CD8-positive, alpha-beta memory T cell (primary cell): Measurements from ENCODE around the gene BLTP2. TPM values are rescaled to one million over a fixed set of nuclear protein-coding genes. Genes with fewer than 3 reads are reported as not detected.

Source experiments
- CTCF ChIA-PET: fragments of 350-600 bp; sonication (Branson Sonifier 250); formaldehyde crosslinking; loops from one replicate; lab custom pipeline; 2021; ENCODE audit warnings: antibody characterized with exemption; lab: Charles Lee
- POLR2A ChIA-PET: fragments of 350-600 bp; sonication (Branson Sonifier 250); formaldehyde crosslinking; loops from one replicate; lab custom pipeline; 2021; ENCODE audit warnings: antibody characterized with exemption; lab: Charles Lee
- DNase-seq, 5 donors: peaks; one replicate each; pipeline versions ENCODE4 v3.0.0 to v3.0.0-alpha.2; 2020 to 2022; ENCODE audit warnings: mixed read lengths in 1 of 5
- H3K27ac ChIP-seq: one replicate; pipeline ENCODE4 v1.7.0; 2013; ENCODE audit warnings: low read depth, mild to moderate bottlenecking, low read length, moderate library complexity
- H3K27me3 ChIP-seq: 2 replicates; pipeline ENCODE4 v1.7.0; 2013; ENCODE audit warnings: low read length, mild to moderate bottlenecking; ENCODE audit not compliant: insufficient read depth, poor library complexity, severe bottlenecking
- H3K36me3 ChIP-seq: 2 replicates; pipeline ENCODE4 v1.7.0; 2013; ENCODE audit warnings: mild to moderate bottlenecking, low read length, moderate library complexity; ENCODE audit not compliant: insufficient read depth
- H3K4me1 ChIP-seq: 2 replicates; pipeline ENCODE4 v1.7.0; 2013; ENCODE audit warnings: mild to moderate bottlenecking, low read length, moderate library complexity; ENCODE audit not compliant: insufficient read depth
- H3K4me3 ChIP-seq: 2 replicates; pipeline ENCODE4 v1.7.0; 2013; ENCODE audit warnings: mild to moderate bottlenecking, low read length
- H3K9me3 ChIP-seq: 2 replicates; pipeline ENCODE4 v1.7.0; 2013; ENCODE audit warnings: mild to moderate bottlenecking, low read length
- H3K27ac Mint-ChIP-seq, 8 donors: one replicate each; pipeline ENCODE4 v1.8.0; 2020 to 2021; ENCODE audit warnings: mixed read lengths in 8 of 8, mild to moderate bottlenecking in 6 of 8, inconsistent platforms in 3 of 8, moderate library complexity in 3 of 8
- H3K27me3 Mint-ChIP-seq, 2 donors: one replicate each; pipeline ENCODE4 v1.8.0; 2020 to 2021; ENCODE audit warnings: mixed read lengths in 2 of 2, mild to moderate bottlenecking in 1 of 2, moderate library complexity in 1 of 2
- H3K36me3 Mint-ChIP-seq, 3 donors: one replicate each; pipeline ENCODE4 v1.8.0; 2020 to 2021; ENCODE audit warnings: mixed read lengths in 3 of 3, inconsistent platforms in 1 of 3, mild to moderate bottlenecking in 1 of 3
- H3K4me1 Mint-ChIP-seq, 3 donors: one replicate each; pipeline ENCODE4 v1.8.0; 2020 to 2021; ENCODE audit warnings: mixed read lengths in 3 of 3, inconsistent platforms in 1 of 3, mild to moderate bottlenecking in 1 of 3
- H3K4me3 Mint-ChIP-seq, 7 donors: one replicate each; pipeline ENCODE4 v1.8.0; 2020 to 2021; ENCODE audit warnings: mixed read lengths in 7 of 7, mild to moderate bottlenecking in 6 of 7, moderate library complexity in 4 of 7, inconsistent platforms in 2 of 7
- H3K9me3 Mint-ChIP-seq, 5 donors: one replicate each; pipeline ENCODE4 v1.8.0; 2020 to 2022; ENCODE audit warnings: mixed read lengths in 5 of 5, mild to moderate bottlenecking in 3 of 5, moderate library complexity in 2 of 5, inconsistent platforms in 1 of 5
- polyA plus RNA-seq: library from polyadenylated mRNA; unstranded; fragments of 300-500 nt; fragmentation: Illumina TruSeq; gene quantifications from one replicate; pipeline ENCODE4 v1.2.3, GENCODE V29; 2021
- total RNA-seq, 2 experiments: library from RNA; stranded (reverse); gene quantifications; one replicate each; pipeline ENCODE4 v1.2.3, GENCODE V29; 2021

BLTP2 gene
- total RNA-seq, result 100 to 1,000 TPM; 176 to 192 TPM
- polyA plus RNA-seq, result 44.5 TPM

DNA sequence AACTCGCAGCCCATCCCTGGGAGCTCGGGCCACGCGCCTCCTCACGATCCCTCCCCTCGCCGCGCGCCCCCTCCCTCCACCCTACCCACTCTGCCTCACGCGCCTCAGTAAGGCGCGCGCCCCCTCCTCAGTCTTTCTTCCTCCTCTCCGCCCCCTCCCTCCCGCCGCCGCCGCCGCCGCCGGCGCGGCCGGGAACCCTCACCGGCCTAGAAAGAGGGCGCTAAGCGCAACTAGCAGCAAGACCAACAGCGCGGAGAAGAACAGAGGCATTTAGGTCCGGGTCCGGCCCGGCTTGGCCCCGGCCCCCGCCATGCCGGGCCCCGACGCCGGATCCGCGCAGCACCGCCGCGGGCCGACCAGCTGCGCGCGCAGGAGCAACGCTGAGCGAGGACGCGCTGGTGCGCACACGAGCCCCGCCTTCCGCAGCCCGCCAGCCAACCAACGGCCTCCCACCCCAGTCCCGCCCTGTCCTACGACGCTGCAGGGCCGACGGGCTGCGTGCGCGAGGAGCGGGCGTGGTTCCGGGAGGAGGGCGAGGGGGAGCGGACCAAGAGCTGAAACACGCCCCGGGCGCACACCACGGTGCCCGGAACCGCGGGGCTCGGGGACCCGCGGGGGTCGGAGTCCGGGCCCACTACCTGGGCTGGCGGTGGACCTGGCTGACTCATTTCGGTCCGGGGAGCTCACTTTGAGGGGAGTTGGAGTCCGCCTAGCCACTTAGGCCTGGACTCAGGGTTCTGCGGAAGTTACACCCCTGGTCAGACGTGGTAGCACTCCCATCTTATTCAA lies at the start of gene BLTP2:
TSS of gene BLTP2 (minus strand) at position 372 of the 789 bp plus-strand sequence. CDS start at position 270, 102 bp downstream.
- peak within 1 kb of the TSS; percentile 86 to 96 (median 93) for H3K4me3 Mint-ChIP-seq
- H3K27ac Mint-ChIP-seq, result peak within 1 kb of the TSS; percentile 90 to 98 (median 98)
- H3K9me3 ChIP-seq, result no peaks in the 10 kb centered on the region
- ChIA-PET POLR2A (interaction anchor here (0.6 to 3.6 kb wide), 15 partner anchors 13 to 920 kb away, joined by 3 to 27 read pairs (median 4); partner anchors contain the start of genes ALDOC, IFT20, NUFIP2 and PHF12), CTCF (interaction anchor here (0.6 to 4.0 kb wide), 8 partner anchors 11 to 598 kb away, joined by 3 to 38 read pairs (median 4); partner anchors contain the start of genes RPL23A, SDF2, SUPT6H and TLCD1)
- peaks cover 35% of the 10 kb centered on the region for H3K4me1 ChIP-seq
- H3K27ac ChIP-seq, result peak within 1 kb of the TSS; percentile 90
- peak; percentile 92 to 97 (median 94) for DNase-seq
- H3K9me3 Mint-ChIP-seq, result no peaks in the 10 kb centered on the region
- peaks cover 38 to 56% (median 45%) of the 10 kb centered on the region in 3 donors for H3K4me1 Mint-ChIP-seq
- H3K36me3 ChIP-seq, result peaks cover 26% of the 10 kb centered on the region
- H3K36me3 Mint-ChIP-seq, result peaks cover 5 to 56% (median 17%) of the 10 kb centered on the region in 3 donors
- H3K27me3 Mint-ChIP-seq, result peaks cover 0 to 2% of the 10 kb centered on the region in 2 donors
- H3K4me3 ChIP-seq, result peak within 1 kb of the TSS; percentile 82
- no peaks in the 10 kb centered on the region for H3K27me3 ChIP-seq

DNA sequence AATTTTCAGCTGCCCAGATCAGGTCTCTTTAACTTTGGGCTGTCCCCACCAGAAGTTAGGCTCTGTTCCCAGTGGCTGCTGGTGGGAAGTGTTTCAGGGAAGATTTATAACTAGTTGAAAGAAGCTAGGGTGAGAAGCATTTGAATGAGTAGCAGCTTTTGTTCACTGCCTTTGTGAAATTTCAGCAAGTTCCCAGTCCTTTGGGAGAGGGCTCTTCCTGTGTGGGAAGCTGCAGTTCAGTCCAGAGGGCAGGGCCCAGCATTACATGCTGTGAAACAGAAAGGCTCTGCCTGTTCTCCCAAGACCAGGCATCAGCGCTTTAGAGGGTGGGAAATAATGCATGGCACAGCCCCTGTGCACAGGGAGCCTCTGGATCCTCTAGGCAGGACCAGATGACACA lies 48.9 kb upstream of the BLTP2 start:
- peaks cover 75% of the 10 kb centered on the region for H3K36me3 ChIP-seq
- no peak overlapping the region for H3K27ac ChIP-seq
- ChIA-PET CTCF (interaction anchor here (0.6 kb wide), 1 partner anchor 17 kb away, joined by 3 read pairs; no protein-coding TSS in a partner anchor), POLR2A (interaction anchor here (0.6 kb wide), 1 partner anchor 11 kb away, joined by 3 read pairs; no protein-coding TSS in a partner anchor)
- H3K9me3 Mint-ChIP-seq, result no peaks in the 10 kb centered on the region
- H3K27me3 ChIP-seq, result no peaks in the 10 kb centered on the region
- no peaks in the 10 kb centered on the region for H3K27me3 Mint-ChIP-seq
- peaks cover 12 to 91% (median 21%) of the 10 kb centered on the region in 3 donors for H3K36me3 Mint-ChIP-seq
- no peak overlapping the region for H3K4me3 Mint-ChIP-seq
- no peaks in the 10 kb centered on the region for H3K4me1 ChIP-seq
- no peaks in the 10 kb centered on the region for H3K4me1 Mint-ChIP-seq
- peak overlapping the region in 2 of 8 donors; percentile 35 to 46 for H3K27ac Mint-ChIP-seq
- no peak overlapping the region for H3K4me3 ChIP-seq
- no peaks in the 10 kb centered on the region for H3K9me3 ChIP-seq
- DNase-seq, result no peak

DNA sequence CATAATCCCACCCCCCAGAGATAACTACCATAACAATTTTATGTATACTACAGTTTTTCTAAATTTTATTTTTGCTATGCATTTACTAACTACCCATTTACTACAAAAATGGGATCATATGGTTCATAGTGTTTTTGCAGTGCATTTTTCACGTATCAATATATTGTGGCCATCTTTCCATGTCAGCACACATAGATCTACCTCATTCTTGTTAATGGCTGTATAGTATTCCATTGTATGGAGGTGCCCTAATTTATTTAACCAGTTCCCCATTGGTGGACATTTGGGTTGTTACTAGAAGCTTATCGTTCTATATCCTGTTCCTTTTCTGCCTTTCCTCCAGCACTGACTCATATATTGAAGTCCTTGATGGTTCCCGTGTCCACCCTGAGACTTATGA lies 44.1 kb upstream of the BLTP2 start:
- H3K36me3 Mint-ChIP-seq, result peaks cover 33 to 90% (median 34%) of the 10 kb centered on the region in 3 donors

DNA sequence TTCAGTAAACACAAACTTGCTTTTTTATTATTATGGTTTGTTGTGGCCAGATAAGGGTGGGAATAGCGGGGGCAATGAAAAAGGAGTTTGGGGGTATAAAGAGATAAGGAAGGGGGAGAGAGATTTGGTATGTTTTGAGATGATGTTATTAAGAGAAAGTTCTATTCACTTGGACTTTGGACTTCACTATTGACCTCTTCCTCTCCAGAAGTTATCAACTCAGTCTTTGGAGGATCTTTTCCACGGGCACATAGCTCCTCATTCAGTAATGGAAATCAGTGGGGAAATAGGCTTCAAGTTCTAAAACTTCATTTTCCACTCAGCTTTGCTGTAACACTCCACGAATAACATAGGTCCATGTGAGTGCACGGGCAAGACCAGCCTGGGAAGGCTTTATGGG lies 43.5 kb upstream of the BLTP2 start:
- Mint-ChIP-seq H3K4me1 (no peaks in the 10 kb centered on the region), H3K4me3 (no peak overlapping the region), H3K9me3 (no peaks in the 10 kb centered on the region), H3K36me3 (peaks cover 34 to 89% (median 34%) of the 10 kb centered on the region in 3 donors), H3K27me3 (no peaks in the 10 kb centered on the region), H3K27ac (peak overlapping the region in 2 of 8 donors; percentile 9 to 44)
- DNase-seq, result no peak
- H3K4me3 ChIP-seq, result no peak overlapping the region
- ChIA-PET CTCF (no interaction called here), POLR2A (interaction anchor here (0.6 to 1.3 kb wide), 3 partner anchors 22 to 531 kb away, joined by 4 to 17 read pairs (median 9); partner anchors contain the start of gene PROCA1)
- H3K27ac ChIP-seq, result no peak overlapping the region
- no peaks in the 10 kb centered on the region for H3K4me1 ChIP-seq
- H3K36me3 ChIP-seq, result peaks cover 73% of the 10 kb centered on the region
- H3K27me3 ChIP-seq, result no peaks in the 10 kb centered on the region
- H3K9me3 ChIP-seq, result no peaks in the 10 kb centered on the region

More for the DNA sequence above, 44.1 kb upstream of the BLTP2 start:
- Histone ChIP-seq H3K27ac (no peak overlapping the region), H3K4me1 (no peaks in the 10 kb centered on the region), H3K9me3 (no peaks in the 10 kb centered on the region), H3K27me3 (no peaks in the 10 kb centered on the region), H3K4me3 (no peak overlapping the region), H3K36me3 (peaks cover 76% of the 10 kb centered on the region)
- H3K4me1 Mint-ChIP-seq, result no peaks in the 10 kb centered on the region
- no peak overlapping the region for H3K27ac Mint-ChIP-seq
- H3K4me3 Mint-ChIP-seq, result no peak overlapping the region
- DNase-seq, result no peak
- H3K9me3 Mint-ChIP-seq, result no peaks in the 10 kb centered on the region
- ChIA-PET CTCF (no interaction called here), POLR2A (interaction anchor here (1.3 kb wide), 1 partner anchor 22 kb away, joined by 9 read pairs; the partner anchor contains the start of gene PROCA1)
- no peaks in the 10 kb centered on the region for H3K27me3 Mint-ChIP-seq

- Histone ChIP-seq H3K36me3 (peaks cover 93% of the 10 kb centered on the region), H3K27me3 (no peaks in the 10 kb centered on the region), H3K4me3 (no peak overlapping the region), H3K27ac (no peak overlapping the region), H3K9me3 (no peaks in the 10 kb centered on the region), H3K4me1 (no peaks in the 10 kb centered on the region)
- POLR2A ChIA-PET, result no interaction called here
- Mint-ChIP-seq H3K36me3 (peaks cover 34 to 94% (median 38%) of the 10 kb centered on the region in 3 donors), H3K4me3 (no peak overlapping the region), H3K4me1 (no peaks in the 10 kb centered on the region), H3K9me3 (no peaks in the 10 kb centered on the region), H3K27me3 (no peaks in the 10 kb centered on the region), H3K27ac (no peak overlapping the region)
- DNase-seq, result no peak
- CTCF ChIA-PET, result no interaction called here
These were observed 41.3 kb upstream of the BLTP2 start for GRCh38 chr17:28686296-28686695.

- H3K27ac Mint-ChIP-seq, result peak overlapping the region in 2 of 8 donors; percentile 14 to 54
- POLR2A ChIA-PET, result no interaction called here
- no peak for DNase-seq
These were observed 40.4 kb upstream of the BLTP2 start for GRCh38 chr17:28685366-28685765.

GRCh38 chr17:28684963-28685362 lies 40.0 kb upstream of the BLTP2 start:
- Histone ChIP-seq H3K36me3 (peaks cover 91% of the 10 kb centered on the region), H3K9me3 (no peaks in the 10 kb centered on the region), H3K27me3 (no peaks in the 10 kb centered on the region), H3K27ac (no peak overlapping the region), H3K4me3 (no peak overlapping the region), H3K4me1 (no peaks in the 10 kb centered on the region)
- ChIA-PET CTCF (no interaction called here), POLR2A (no interaction called here)
- no peak for DNase-seq
- H3K36me3 Mint-ChIP-seq, result peaks cover 28 to 96% (median 36%) of the 10 kb centered on the region in 3 donors
- no peaks in the 10 kb centered on the region for H3K9me3 Mint-ChIP-seq
- no peak overlapping the region for H3K4me3 Mint-ChIP-seq
- H3K27ac Mint-ChIP-seq, result peak overlapping the region in 1 of 8 donors; percentile 36
- no peaks in the 10 kb centered on the region for H3K4me1 Mint-ChIP-seq
- no peaks in the 10 kb centered on the region for H3K27me3 Mint-ChIP-seq

More at GRCh38 chr17:28685366-28685765, 40.4 kb upstream of the BLTP2 start:
- Mint-ChIP-seq H3K9me3 (no peaks in the 10 kb centered on the region), H3K36me3 (peaks cover 30 to 97% (median 40%) of the 10 kb centered on the region in 3 donors), H3K4me1 (no peaks in the 10 kb centered on the region), H3K27me3 (no peaks in the 10 kb centered on the region), H3K4me3 (no peak overlapping the region)
- CTCF ChIA-PET, result no interaction called here
- Histone ChIP-seq H3K27ac (no peak overlapping the region), H3K9me3 (no peaks in the 10 kb centered on the region), H3K36me3 (peaks cover 94% of the 10 kb centered on the region), H3K27me3 (no peaks in the 10 kb centered on the region), H3K4me3 (no peak overlapping the region), H3K4me1 (no peaks in the 10 kb centered on the region)

- peaks cover 82% of the 10 kb centered on the region for H3K36me3 ChIP-seq
- H3K27me3 ChIP-seq, result no peaks in the 10 kb centered on the region
- DNase-seq, result no peak
- no peaks in the 10 kb centered on the region for H3K4me1 ChIP-seq
- Mint-ChIP-seq H3K36me3 (peaks cover 12 to 89% (median 31%) of the 10 kb centered on the region in 3 donors), H3K4me1 (no peaks in the 10 kb centered on the region), H3K4me3 (no peak overlapping the region), H3K9me3 (no peaks in the 10 kb centered on the region), H3K27me3 (no peaks in the 10 kb centered on the region), H3K27ac (peak overlapping the region in 2 of 8 donors; percentile 26 to 36)
- ChIA-PET POLR2A (no interaction called here), CTCF (no interaction called here)
- H3K9me3 ChIP-seq, result no peaks in the 10 kb centered on the region
- H3K4me3 ChIP-seq, result no peak overlapping the region
- H3K27ac ChIP-seq, result no peak overlapping the region
These were observed 37.7 kb upstream of the BLTP2 start for GRCh38 chr17:28682655-28683054.
